VCaP (cell line): ENCODE data around the gene KLK6.

ENCODE experiments used
- H3K27ac ChIP-seq: fragments of 450-650 bp; 2 replicates; pipeline ENCODE4 v1.5.1; 2017
- TF ChIP-seq, protein P1 (sequence below): fragments of 450-650 bp; conservative IDR thresholded peaks from 2 replicates; pipeline ENCODE4 v1.5.1; 2017; ENCODE audit warnings: mild to moderate bottlenecking, moderate library complexity

The KLK6 gene

DNA sequence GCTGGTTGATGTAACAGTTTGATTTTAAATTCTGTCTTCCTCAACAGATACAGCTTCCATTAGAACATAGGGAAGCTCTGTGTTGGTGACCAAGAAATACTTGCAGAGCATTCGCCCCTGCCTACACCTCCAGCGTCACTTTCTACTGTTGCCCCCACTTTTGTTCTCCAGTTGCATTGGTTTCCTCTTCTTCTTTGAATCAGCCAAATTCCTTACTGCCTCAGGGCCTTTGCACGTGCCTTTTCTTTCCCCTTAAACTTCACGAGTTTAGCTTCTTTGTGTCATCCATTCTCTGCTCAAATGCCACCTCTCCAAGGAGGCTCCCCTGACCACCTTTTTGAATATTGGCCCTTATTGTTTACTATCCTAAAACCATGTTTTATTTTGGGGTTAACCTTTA is 22.3 kb downstream of the KLK6 start:
- TF ChIP-seq, protein P1, sequence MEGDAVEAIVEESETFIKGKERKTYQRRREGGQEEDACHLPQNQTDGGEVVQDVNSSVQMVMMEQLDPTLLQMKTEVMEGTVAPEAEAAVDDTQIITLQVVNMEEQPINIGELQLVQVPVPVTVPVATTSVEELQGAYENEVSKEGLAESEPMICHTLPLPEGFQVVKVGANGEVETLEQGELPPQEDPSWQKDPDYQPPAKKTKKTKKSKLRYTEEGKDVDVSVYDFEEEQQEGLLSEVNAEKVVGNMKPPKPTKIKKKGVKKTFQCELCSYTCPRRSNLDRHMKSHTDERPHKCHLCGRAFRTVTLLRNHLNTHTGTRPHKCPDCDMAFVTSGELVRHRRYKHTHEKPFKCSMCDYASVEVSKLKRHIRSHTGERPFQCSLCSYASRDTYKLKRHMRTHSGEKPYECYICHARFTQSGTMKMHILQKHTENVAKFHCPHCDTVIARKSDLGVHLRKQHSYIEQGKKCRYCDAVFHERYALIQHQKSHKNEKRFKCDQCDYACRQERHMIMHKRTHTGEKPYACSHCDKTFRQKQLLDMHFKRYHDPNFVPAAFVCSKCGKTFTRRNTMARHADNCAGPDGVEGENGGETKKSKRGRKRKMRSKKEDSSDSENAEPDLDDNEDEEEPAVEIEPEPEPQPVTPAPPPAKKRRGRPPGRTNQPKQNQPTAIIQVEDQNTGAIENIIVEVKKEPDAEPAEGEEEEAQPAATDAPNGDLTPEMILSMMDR: no peak
- H3K27ac ChIP-seq: no peak overlapping the region

DNA sequence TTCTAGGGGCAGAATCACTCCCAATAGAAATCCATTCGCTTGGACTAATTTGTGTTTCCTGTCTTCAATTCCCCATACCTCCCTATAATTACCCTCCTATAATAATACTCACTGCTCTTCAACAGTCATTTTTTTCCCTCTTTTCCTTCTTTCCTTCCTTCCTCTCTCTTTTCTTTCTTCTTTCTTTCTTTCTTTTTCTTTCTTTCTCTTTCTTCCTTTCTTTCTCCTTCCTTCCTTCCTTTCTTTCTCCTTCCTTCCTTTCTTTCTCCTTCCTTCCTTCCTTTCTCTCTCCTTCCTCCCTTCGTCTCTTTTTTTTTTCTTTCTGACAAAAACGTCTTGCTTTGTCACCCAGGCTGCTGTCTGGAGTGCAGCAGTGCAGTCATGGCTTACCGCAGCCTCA is 24.6 kb downstream of the KLK6 start:
- H3K27ac ChIP-seq: no peak overlapping the region
- TF ChIP-seq, protein P1: no peak

DNA sequence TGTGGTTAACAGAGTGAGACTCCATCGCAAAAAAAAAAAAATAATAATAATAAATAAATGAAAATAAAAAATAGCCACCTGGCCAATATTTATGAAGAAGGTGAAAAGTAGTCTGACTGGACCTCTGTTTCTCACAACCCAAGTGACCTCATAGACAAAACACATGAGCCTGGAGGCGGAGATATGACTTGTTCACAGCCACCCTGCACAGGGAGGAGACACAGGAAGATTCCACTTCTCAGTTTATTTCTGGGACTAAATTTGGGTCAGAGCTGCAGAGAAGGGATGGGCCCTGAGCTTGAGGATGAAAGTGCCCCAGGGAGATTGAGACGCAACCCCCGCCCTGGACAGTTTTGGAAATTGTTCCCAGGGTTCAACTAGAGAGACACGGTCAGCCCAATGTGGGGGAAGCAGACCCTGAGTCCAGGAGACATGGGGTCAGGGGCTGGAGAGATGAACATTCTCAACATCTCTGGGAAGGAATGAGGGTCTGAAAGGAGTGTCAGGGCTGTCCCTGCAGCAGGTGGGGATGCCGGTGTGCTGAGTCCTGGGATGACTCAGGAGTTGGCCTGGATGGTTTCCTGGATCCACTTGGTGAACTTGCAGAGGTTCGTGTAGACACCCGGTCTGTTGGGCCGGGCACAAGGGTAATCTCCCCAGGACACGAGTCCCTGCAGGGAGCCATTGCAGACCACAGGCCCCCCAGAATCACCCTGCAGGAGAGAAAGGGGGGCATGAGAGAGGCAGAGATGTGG is 26.1 kb downstream of the KLK6 start:
- H3K27ac ChIP-seq: no peak overlapping the region
- TF ChIP-seq, protein P1: no peak

DNA sequence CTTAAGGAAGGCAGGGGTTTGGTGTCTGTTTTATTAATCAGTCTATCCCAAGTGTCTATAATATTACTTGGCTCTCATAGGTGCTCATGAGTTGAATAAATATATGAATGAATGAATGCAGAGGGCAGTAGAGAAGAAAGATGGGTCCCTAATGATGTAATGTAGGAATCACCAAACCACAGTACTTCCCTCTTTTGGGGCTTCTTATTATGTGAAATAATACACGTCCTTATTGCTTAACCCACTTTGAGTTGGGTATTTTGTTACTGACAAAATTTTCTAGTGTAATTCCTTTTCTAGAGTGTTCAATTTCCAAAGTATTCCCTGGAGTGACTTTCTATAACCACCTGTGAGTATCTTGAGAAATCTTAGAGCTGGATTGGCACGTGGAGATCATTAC is 29.8 kb downstream of the KLK6 start:
- TF ChIP-seq, protein P1: no peak
- no peak overlapping the region for H3K27ac ChIP-seq

DNA sequence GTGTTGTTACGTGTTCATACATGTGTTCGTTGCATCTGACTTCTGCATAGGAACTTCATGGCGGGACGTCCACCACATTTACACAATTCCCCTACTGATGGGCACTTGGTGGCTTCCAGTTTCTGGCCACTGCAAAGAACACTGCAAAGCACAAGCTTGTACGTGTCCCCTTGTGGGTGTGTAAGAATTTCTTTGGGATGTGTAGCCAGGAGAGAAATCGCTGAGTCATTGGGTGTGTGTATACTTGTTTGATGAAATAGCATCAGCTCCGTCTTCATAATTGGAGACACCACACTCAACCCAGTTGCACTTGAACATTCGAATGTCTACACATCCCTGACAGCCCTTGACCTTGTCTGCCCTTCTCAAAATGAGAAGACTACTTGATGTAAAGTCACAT is 35.8 kb downstream of the KLK6 start:
- TF ChIP-seq, protein P1: no peak
- no peak overlapping the region for H3K27ac ChIP-seq

DNA sequence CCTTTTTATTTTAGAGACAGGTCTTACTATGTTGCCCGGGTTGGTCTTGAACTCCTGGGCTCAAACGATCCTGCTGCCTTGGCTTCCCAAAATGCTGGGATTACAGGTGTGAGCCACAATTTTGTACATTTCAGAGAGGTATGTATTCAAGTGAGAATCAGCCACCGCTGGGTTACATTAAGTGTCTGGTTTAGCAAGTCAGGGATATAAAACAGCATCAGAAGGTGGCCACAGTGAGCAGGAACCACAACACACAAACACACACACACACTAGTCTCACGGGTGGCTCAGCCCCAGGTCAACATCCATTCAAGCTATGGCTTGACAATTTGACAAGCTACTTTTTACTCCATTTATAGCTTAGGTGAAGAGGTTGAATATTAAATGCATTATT is 36.7 kb downstream of the KLK6 start:
- TF ChIP-seq, protein P1: 0 out of 2 replicates have a peak, but pooled peaks have one; percentile 30
- no peak overlapping the region for H3K27ac ChIP-seq

DNA sequence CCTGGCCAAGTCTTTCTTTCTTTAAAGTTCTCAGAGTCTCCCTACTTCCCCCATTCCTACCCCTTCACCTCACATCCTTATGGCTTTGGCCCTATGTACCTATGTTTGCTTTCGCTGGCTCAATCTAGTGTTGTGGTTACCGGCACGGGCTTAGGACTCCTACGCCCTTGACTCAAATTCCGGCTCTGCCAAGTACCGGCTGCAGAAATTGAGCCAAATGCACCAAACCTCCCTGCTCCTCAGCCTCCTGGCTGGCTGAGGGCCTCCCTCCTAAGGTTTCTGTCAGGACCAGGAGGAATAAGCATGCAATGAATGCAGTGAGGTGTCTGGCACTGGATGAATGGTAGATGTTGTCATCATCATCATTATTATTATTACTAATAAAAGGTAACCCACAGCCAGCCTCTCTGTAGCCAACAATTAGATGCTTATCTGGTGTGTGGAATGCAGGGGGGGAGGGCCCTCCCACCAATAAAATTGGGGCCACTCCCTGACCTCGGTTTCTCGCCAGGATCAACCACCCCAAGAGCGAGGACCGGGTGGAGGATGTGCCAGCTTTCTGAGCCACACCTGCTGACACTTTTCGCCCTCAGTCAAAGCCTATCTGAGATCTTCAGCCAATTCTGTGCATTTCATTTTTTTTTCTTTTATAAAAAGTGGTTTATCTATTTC is 37.2 kb downstream of the KLK6 start:
- TF ChIP-seq, protein P1: no peak
- H3K27ac ChIP-seq: no peak overlapping the region
